Measurements from ENCODE around the gene ZMYND8.

DNA sequence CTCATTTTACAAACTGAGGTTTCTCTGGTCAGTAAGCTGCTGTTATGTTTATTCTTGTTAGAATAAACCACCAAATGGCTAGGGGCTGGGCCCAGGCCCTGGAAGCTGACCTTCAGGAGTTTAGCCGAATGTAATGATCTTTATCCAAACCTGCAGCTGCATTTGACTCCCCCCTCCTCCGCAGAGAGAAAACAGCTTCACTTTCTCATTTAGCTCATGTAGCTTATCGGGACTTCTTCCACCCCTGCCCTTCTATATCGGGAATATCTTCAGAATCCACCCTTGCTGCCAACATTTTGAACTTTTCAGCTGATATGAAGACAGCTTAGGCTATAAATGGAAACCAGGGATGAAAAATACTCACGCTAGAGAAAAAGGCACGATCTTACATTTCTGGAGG, 102.6 kb downstream of the ZMYND8 start:
- TF ChIP-seq CTCF (conservative IDR thresholded peaks at IDR 0.05), result no peak
- TF ChIP-seq EZH2 (IDR thresholded peaks at IDR 0.05; ENCODE audit: low read depth), result no peak
